ENCODE results near the gene PEAK1.

PEAK1 gene

GRCh38 chr15:77355321-77355720, 64.6 kb downstream of the PEAK1 start:
- Histone ChIP-seq H2AK5ac (ENCODE audit: low read length) (no peak overlapping the region), H3K18ac (ENCODE audit: low read length) (no peak overlapping the region), H3K23ac (ENCODE audit: low read length) (no peak overlapping the region), H3K9ac (ENCODE audit: low read length) (no peak overlapping the region), H3K4me3 (ENCODE audit: low read length) (no peak overlapping the region), H3K56ac (ENCODE audit: low read length) (no peak overlapping the region), H3K4me1 (ENCODE audit: control insufficient read depth, low read depth, low read length) (no peaks in the 10 kb centered on the region), H4K5ac (ENCODE audit: low read length) (no peak overlapping the region), H3K4me2 (ENCODE audit: low read length) (no peak overlapping the region), H3K79me1 (ENCODE audit: low read length) (peaks cover 1% of the 10 kb centered on the region), H3K4ac (ENCODE audit: low read depth, low read length) (no peak overlapping the region), H3K27me3 (ENCODE audit: insufficient read depth, low read length, poor library complexity) (no peaks in the 10 kb centered on the region), H2BK15ac (replicated peaks; ENCODE audit: low read depth) (no peak overlapping the region), H3K79me2 (ENCODE audit: control insufficient read depth, insufficient read depth, low read length) (no peaks in the 10 kb centered on the region), H2BK5ac (ENCODE audit: low read length) (no peak overlapping the region), H2BK120ac (ENCODE audit: low read depth, low read length) (no peak overlapping the region), H4K8ac (ENCODE audit: low read depth, low read length) (no peak overlapping the region), H3K27ac (ENCODE audit: low read depth, low read length) (no peak overlapping the region), H3K36me3 (ENCODE audit: control insufficient read depth, insufficient read depth, low read length) (no peaks in the 10 kb centered on the region)
- WGBS (ENCODE audit: extremely low coverage, insufficient coverage, low lambda C conversion rate): no CpG with 5 or more reads among the region's 3 CpGs
- no peak for DNase-seq

- no peaks in the 10 kb centered on the region for H3K27me3 ChIP-seq (ENCODE audit: insufficient read depth, low read length, poor library complexity)
- no peak overlapping the region for H2AK5ac ChIP-seq (ENCODE audit: low read length)
- no peaks in the 10 kb centered on the region for H3K4me1 ChIP-seq (ENCODE audit: control insufficient read depth, low read depth, low read length)
- no peaks in the 10 kb centered on the region for H3K36me3 ChIP-seq (ENCODE audit: control insufficient read depth, insufficient read depth, low read length)
- H3K4me3 ChIP-seq (ENCODE audit: low read length): no peak overlapping the region
- no peak overlapping the region for H3K4ac ChIP-seq (ENCODE audit: low read depth, low read length)
- H3K27ac ChIP-seq (ENCODE audit: low read depth, low read length): no peak overlapping the region
- H2BK120ac ChIP-seq (ENCODE audit: low read depth, low read length): no peak overlapping the region
- peaks cover 1% of the 10 kb centered on the region for H3K79me1 ChIP-seq (ENCODE audit: low read length)
- no peak overlapping the region for H3K56ac ChIP-seq (ENCODE audit: low read length)
- H3K18ac ChIP-seq (ENCODE audit: low read length): no peak overlapping the region
- H3K4me2 ChIP-seq (ENCODE audit: low read length): no peak overlapping the region
- DNase-seq: no peak
- no peak overlapping the region for H4K5ac ChIP-seq (ENCODE audit: low read length)
- no peak overlapping the region for H3K23ac ChIP-seq (ENCODE audit: low read length)
- H2BK5ac ChIP-seq (ENCODE audit: low read length): no peak overlapping the region
- no peaks in the 10 kb centered on the region for H3K79me2 ChIP-seq (ENCODE audit: control insufficient read depth, insufficient read depth, low read length)
- H2BK15ac ChIP-seq (replicated peaks; ENCODE audit: low read depth): no peak overlapping the region
- no peak overlapping the region for H3K9ac ChIP-seq (ENCODE audit: low read length)
- no peak overlapping the region for H4K8ac ChIP-seq (ENCODE audit: low read depth, low read length)
These were observed 65.8 kb downstream of the PEAK1 start for GRCh38 chr15:77354063-77354462.

DNA sequence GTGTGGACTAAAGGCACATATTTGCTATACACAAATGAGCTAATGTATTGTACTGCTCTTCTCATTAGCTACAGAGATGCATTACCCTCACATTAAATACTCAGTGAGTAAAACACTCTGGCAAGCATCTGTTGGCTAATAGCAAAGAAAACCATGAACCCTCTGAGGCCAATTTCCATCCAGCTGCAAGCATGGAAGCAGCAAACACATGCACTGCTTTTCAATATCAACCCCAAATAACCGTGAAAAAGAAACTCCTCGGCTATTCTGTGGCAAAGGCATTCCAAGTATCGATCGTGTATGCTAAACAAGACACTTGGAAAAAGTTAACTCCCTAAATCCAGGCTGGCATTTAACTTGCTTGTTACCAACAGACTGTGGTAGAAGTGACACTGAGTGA, 67.0 kb downstream of the PEAK1 start:
- H3K4me3 ChIP-seq (ENCODE audit: low read length): no peak overlapping the region
- H3K79me1 ChIP-seq (ENCODE audit: low read length): peaks cover 1% of the 10 kb centered on the region
- no peaks in the 10 kb centered on the region for H3K79me2 ChIP-seq (ENCODE audit: control insufficient read depth, insufficient read depth, low read length)
- H3K23ac ChIP-seq (ENCODE audit: low read length): no peak overlapping the region
- no peak overlapping the region for H3K18ac ChIP-seq (ENCODE audit: low read length)
- H3K4me1 ChIP-seq (ENCODE audit: control insufficient read depth, low read depth, low read length): no peaks in the 10 kb centered on the region
- no CpG with 5 or more reads among the region's 4 CpGs for WGBS (ENCODE audit: extremely low coverage, insufficient coverage, low lambda C conversion rate)
- H3K4me2 ChIP-seq (ENCODE audit: low read length): no peak overlapping the region
- DNase-seq: no peak
- no peak overlapping the region for H2AK5ac ChIP-seq (ENCODE audit: low read length)
- H3K27ac ChIP-seq (ENCODE audit: low read depth, low read length): no peak overlapping the region
- H3K56ac ChIP-seq (ENCODE audit: low read length): no peak overlapping the region
- H3K27me3 ChIP-seq (ENCODE audit: insufficient read depth, low read length, poor library complexity): no peaks in the 10 kb centered on the region
- H4K5ac ChIP-seq (ENCODE audit: low read length): no peak overlapping the region
- no peaks in the 10 kb centered on the region for H3K36me3 ChIP-seq (ENCODE audit: control insufficient read depth, insufficient read depth, low read length)
- H2BK5ac ChIP-seq (ENCODE audit: low read length): no peak overlapping the region
- H2BK15ac ChIP-seq (replicated peaks; ENCODE audit: low read depth): no peak overlapping the region
- no peak overlapping the region for H3K9ac ChIP-seq (ENCODE audit: low read length)
- no peak overlapping the region for H2BK120ac ChIP-seq (ENCODE audit: low read depth, low read length)
- H3K4ac ChIP-seq (ENCODE audit: low read depth, low read length): no peak overlapping the region
- no peak overlapping the region for H4K8ac ChIP-seq (ENCODE audit: low read depth, low read length)

GRCh38 chr15:77350792-77351191, 69.1 kb downstream of the PEAK1 start:
- Histone ChIP-seq H3K4me2 (ENCODE audit: low read length) (no peak overlapping the region), H3K23ac (ENCODE audit: low read length) (no peak overlapping the region), H3K79me1 (ENCODE audit: low read length) (peaks cover 1% of the 10 kb centered on the region), H3K18ac (ENCODE audit: low read length) (no peak overlapping the region), H2BK15ac (replicated peaks; ENCODE audit: low read depth) (no peak overlapping the region), H3K36me3 (ENCODE audit: control insufficient read depth, insufficient read depth, low read length) (no peaks in the 10 kb centered on the region), H2BK5ac (ENCODE audit: low read length) (no peak overlapping the region), H3K9ac (ENCODE audit: low read length) (no peak overlapping the region), H3K4ac (ENCODE audit: low read depth, low read length) (no peak overlapping the region), H3K4me1 (ENCODE audit: control insufficient read depth, low read depth, low read length) (no peaks in the 10 kb centered on the region), H3K27me3 (ENCODE audit: insufficient read depth, low read length, poor library complexity) (no peaks in the 10 kb centered on the region), H3K56ac (ENCODE audit: low read length) (no peak overlapping the region), H2AK5ac (ENCODE audit: low read length) (no peak overlapping the region), H2BK120ac (ENCODE audit: low read depth, low read length) (no peak overlapping the region), H4K5ac (ENCODE audit: low read length) (no peak overlapping the region), H3K4me3 (ENCODE audit: low read length) (no peak overlapping the region), H3K27ac (ENCODE audit: low read depth, low read length) (no peak overlapping the region), H3K79me2 (ENCODE audit: control insufficient read depth, insufficient read depth, low read length) (no peaks in the 10 kb centered on the region), H4K8ac (ENCODE audit: low read depth, low read length) (no peak overlapping the region)
- WGBS (ENCODE audit: extremely low coverage, insufficient coverage, low lambda C conversion rate): no CpG with 5 or more reads among the region's 1 CpG
- DNase-seq: no peak

DNA sequence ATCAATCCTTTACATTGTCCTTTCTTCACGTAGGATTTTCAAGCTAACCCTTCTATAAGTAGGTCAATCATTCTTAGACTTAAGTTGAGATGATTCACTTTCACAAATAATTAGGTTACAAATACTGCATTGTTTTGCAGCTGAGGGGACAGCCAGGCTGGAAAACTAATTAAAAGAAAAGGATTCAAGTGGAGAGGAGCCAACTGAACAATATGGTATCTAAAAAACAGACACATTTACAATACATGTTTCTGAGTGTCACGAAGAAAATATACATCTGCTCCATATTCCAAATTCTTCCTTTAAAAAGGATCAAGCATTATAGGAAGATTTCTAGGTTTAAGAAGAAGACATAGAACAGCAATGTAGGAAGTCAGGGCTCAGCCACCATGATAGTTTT, 70.2 kb downstream of the PEAK1 start:
- no peak overlapping the region for H3K4ac ChIP-seq (ENCODE audit: low read depth, low read length)
- H3K4me3 ChIP-seq (ENCODE audit: low read length): no peak overlapping the region
- H3K36me3 ChIP-seq (ENCODE audit: control insufficient read depth, insufficient read depth, low read length): no peaks in the 10 kb centered on the region
- H3K18ac ChIP-seq (ENCODE audit: low read length): no peak overlapping the region
- DNase-seq: no peak
- H3K9ac ChIP-seq (ENCODE audit: low read length): no peak overlapping the region
- no peak overlapping the region for H2AK5ac ChIP-seq (ENCODE audit: low read length)
- no peaks in the 10 kb centered on the region for H3K79me2 ChIP-seq (ENCODE audit: control insufficient read depth, insufficient read depth, low read length)
- H3K27ac ChIP-seq (ENCODE audit: low read depth, low read length): no peak overlapping the region
- no peak overlapping the region for H3K23ac ChIP-seq (ENCODE audit: low read length)
- H3K79me1 ChIP-seq (ENCODE audit: low read length): peaks cover 1% of the 10 kb centered on the region
- H3K56ac ChIP-seq (ENCODE audit: low read length): no peak overlapping the region
- H3K4me2 ChIP-seq (ENCODE audit: low read length): no peak overlapping the region
- WGBS (ENCODE audit: extremely low coverage, insufficient coverage, low lambda C conversion rate): 100% methylated on average over 1 of the region's 2 CpGs
- no peaks in the 10 kb centered on the region for H3K27me3 ChIP-seq (ENCODE audit: insufficient read depth, low read length, poor library complexity)
- no peak overlapping the region for H2BK5ac ChIP-seq (ENCODE audit: low read length)
- no peak overlapping the region for H4K8ac ChIP-seq (ENCODE audit: low read depth, low read length)
- no peak overlapping the region for H2BK15ac ChIP-seq (replicated peaks; ENCODE audit: low read depth)
- H4K5ac ChIP-seq (ENCODE audit: low read length): no peak overlapping the region
- H2BK120ac ChIP-seq (ENCODE audit: low read depth, low read length): no peak overlapping the region
- no peaks in the 10 kb centered on the region for H3K4me1 ChIP-seq (ENCODE audit: control insufficient read depth, low read depth, low read length)

DNA sequence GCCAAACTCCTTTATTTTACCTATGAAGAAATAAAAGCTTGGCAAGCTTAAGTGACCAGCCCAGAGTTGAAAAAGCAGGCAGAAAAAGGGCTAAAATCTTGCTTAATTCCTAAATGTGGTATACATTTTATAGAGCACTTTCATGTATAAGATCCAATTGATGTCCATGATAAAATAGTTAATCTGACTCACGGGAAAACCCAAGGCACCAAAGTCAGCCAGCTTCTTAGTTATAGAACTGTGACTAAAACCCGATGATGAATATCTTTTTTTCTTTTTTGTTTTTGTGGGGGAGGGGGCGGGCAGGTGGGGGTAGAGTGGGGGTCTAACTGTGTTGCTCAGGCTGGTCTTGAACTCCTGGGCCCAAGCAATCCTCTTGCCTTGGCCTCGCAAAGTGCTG, 71.4 kb downstream of the PEAK1 start:
- Histone ChIP-seq H4K8ac (ENCODE audit: low read depth, low read length) (no peak overlapping the region), H3K4ac (ENCODE audit: low read depth, low read length) (no peak overlapping the region), H3K4me1 (ENCODE audit: control insufficient read depth, low read depth, low read length) (no peaks in the 10 kb centered on the region), H3K27ac (ENCODE audit: low read depth, low read length) (no peak overlapping the region), H3K56ac (ENCODE audit: low read length) (no peak overlapping the region), H2AK5ac (ENCODE audit: low read length) (no peak overlapping the region), H3K18ac (ENCODE audit: low read length) (no peak overlapping the region), H3K79me2 (ENCODE audit: control insufficient read depth, insufficient read depth, low read length) (no peaks in the 10 kb centered on the region), H3K79me1 (ENCODE audit: low read length) (peaks cover 1% of the 10 kb centered on the region), H3K27me3 (ENCODE audit: insufficient read depth, low read length, poor library complexity) (no peaks in the 10 kb centered on the region), H3K9ac (ENCODE audit: low read length) (no peak overlapping the region), H3K4me3 (ENCODE audit: low read length) (no peak overlapping the region), H3K36me3 (ENCODE audit: control insufficient read depth, insufficient read depth, low read length) (no peaks in the 10 kb centered on the region), H2BK5ac (ENCODE audit: low read length) (no peak overlapping the region), H3K23ac (ENCODE audit: low read length) (no peak overlapping the region), H4K5ac (ENCODE audit: low read length) (no peak overlapping the region), H2BK120ac (ENCODE audit: low read depth, low read length) (no peak overlapping the region), H3K4me2 (ENCODE audit: low read length) (no peak overlapping the region), H2BK15ac (replicated peaks; ENCODE audit: low read depth) (no peak overlapping the region)
- no CpG with 5 or more reads among the region's 4 CpGs for WGBS (ENCODE audit: extremely low coverage, insufficient coverage, low lambda C conversion rate)
- no peak for DNase-seq

All from mesendoderm (in vitro differentiated cells).